ENCODE measurements around the gene SYT12. TPM values are rescaled to one million over a fixed set of nuclear protein-coding genes. Genes with fewer than 3 reads are reported as not detected.

Gene SYT12
- total RNA-seq, 2 experiments from 2014 or later: not detected

DNA sequence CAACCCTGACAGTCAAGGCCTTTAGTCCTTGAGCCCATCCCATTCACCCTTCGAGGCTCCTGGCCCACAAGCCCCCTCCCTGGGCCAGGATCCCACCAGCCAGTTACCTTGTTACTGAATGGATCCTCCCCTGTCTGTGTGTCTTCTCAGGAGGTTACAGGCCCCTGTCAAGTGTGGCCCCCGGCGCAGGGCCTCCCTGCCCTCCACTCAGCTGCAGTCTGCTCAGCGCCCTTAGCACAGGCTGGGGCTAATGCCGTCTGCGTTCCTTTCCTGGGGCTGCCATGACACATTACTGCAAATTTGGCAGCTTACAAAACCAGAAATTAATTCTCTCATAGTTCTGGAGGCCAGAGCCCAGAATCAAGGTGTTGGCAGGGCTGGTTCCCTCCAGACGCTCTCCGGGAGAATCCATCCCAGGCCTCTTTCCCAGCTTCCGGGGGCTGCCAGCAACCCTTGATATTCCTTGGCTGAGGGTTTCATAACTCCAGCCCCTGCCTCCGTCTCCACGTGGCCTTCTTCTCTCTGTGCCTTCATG, 9.4 kb upstream of the SYT12 start:
- Histone ChIP-seq H3K4me1 (ENCODE audit: insufficient read depth, low read length) (no peaks in the 10 kb centered on the region), H3K36me3 (ENCODE audit: insufficient read depth, low read length) (no peaks in the 10 kb centered on the region), H3K27me3 (ENCODE audit: control insufficient read depth in 1 of 2, insufficient read depth in 2 of 2, low read length in 2 of 2) (no peaks in the 10 kb centered on the region), H3K27ac (ENCODE audit: low read depth in 1 of 2, low read length in 2 of 2) (no peak overlapping the region), H3K4me3 (ENCODE audit: low read length) (no peak overlapping the region), H3K9me3 (ENCODE audit: control insufficient read depth in 1 of 2, insufficient read depth in 1 of 2, low read length in 2 of 2) (peaks cover 0 to 3% of the 10 kb centered on the region in 2 experiments)
- POLR2A ChIA-PET: no interaction called here
- DNase-seq (no peak), ATAC-seq (ENCODE audit: poor library complexity) (no peak)
- Mint-ChIP-seq H3K4me3 (no peak overlapping the region), H3K27ac (no peak overlapping the region), H3K36me3 (ENCODE audit: low read depth) (no peaks in the 10 kb centered on the region), H3K4me1 (ENCODE audit: low read depth) (no peaks in the 10 kb centered on the region), H3K27me3 (peaks cover 4% of the 10 kb centered on the region), H3K9me3 (no peaks in the 10 kb centered on the region)
- intact Hi-C loops (cut with DNase I, micrococcal nuclease): no loop called here
- CTCF ChIA-PET: no interaction called here
- no peak for TF ChIP-seq CTCF (IDR thresholded peaks at IDR 0.05)

DNA sequence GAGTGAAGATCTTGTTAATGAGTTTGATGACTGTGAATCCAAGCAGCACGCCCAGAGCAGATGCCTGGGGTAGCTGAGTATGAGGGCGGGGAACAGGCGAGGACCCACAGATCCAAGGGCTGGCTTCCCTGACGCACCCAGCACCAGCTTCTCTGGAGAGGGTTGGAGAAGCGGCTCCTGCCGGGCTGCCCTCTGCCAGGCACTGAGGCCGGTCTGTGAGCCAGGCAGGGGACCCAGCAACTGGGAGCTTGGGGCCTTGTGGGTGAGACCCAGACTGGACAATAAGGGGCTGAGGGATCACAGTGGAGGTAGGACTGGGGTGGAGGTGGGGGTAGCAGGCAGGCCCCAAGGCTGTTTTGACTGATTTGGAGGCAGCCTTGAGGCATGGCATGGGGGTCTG, 8.6 kb upstream of the SYT12 start:
- no peaks in the 10 kb centered on the region for H3K36me3 ChIP-seq (ENCODE audit: insufficient read depth, low read length)
- CTCF ChIA-PET: no interaction called here
- H3K9me3 Mint-ChIP-seq: no peaks in the 10 kb centered on the region
- H3K27me3 Mint-ChIP-seq: peaks cover 8% of the 10 kb centered on the region
- peaks cover 0 to 10% of the 10 kb centered on the region in 2 experiments for H3K9me3 ChIP-seq (ENCODE audit: control insufficient read depth in 1 of 2, insufficient read depth in 1 of 2, low read length in 2 of 2)
- no peak overlapping the region for H3K27ac ChIP-seq (ENCODE audit: low read depth in 1 of 2, low read length in 2 of 2)
- POLR2A ChIA-PET: no interaction called here
- DNase-seq: no peak
- no peak overlapping the region for H3K27ac Mint-ChIP-seq
- H3K4me1 ChIP-seq (ENCODE audit: insufficient read depth, low read length): no peaks in the 10 kb centered on the region
- intact Hi-C loops (cut with DNase I, micrococcal nuclease): no loop called here
- H3K4me1 Mint-ChIP-seq (ENCODE audit: low read depth): no peaks in the 10 kb centered on the region
- TF ChIP-seq CTCF (IDR thresholded peaks at IDR 0.05): no peak
- H3K36me3 Mint-ChIP-seq (ENCODE audit: low read depth): no peaks in the 10 kb centered on the region
- no peak overlapping the region for H3K4me3 Mint-ChIP-seq
- no peak for ATAC-seq (ENCODE audit: poor library complexity)
- no peaks in the 10 kb centered on the region for H3K27me3 ChIP-seq (ENCODE audit: control insufficient read depth in 1 of 2, insufficient read depth in 2 of 2, low read length in 2 of 2)
- H3K4me3 ChIP-seq (ENCODE audit: low read length): no peak overlapping the region

DNA sequence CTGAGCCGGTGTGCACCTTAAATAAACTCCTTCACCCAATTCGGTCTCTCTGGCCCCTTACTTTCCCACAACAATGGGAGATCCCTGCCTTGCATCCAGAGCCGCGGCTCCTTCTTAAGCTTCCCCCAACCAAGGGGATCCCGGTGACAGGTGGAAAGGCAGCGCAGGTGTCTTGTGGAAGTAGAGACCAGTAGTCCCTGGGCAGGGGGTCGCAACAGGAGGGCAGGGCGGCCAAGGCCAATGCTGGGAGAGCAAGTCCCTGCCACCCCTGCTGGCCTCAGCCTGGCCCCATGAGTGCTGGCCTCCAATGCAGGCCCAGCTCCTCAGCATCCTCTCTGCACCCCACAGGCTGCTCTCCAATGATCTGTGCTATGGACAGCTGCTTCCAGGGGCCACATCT, 7.9 kb upstream of the SYT12 start:
- H3K27me3 ChIP-seq (ENCODE audit: control insufficient read depth in 1 of 2, insufficient read depth in 2 of 2, low read length in 2 of 2): no peaks in the 10 kb centered on the region
- no peak overlapping the region for H3K4me3 Mint-ChIP-seq
- DNase-seq (no peak), ATAC-seq (ENCODE audit: poor library complexity) (no peak)
- CTCF ChIA-PET: no interaction called here
- no peaks in the 10 kb centered on the region for H3K4me1 ChIP-seq (ENCODE audit: insufficient read depth, low read length)
- H3K27ac Mint-ChIP-seq: no peak overlapping the region
- no peak overlapping the region for H3K27ac ChIP-seq (ENCODE audit: low read depth in 1 of 2, low read length in 2 of 2)
- no peaks in the 10 kb centered on the region for H3K4me1 Mint-ChIP-seq (ENCODE audit: low read depth)
- intact Hi-C loops (cut with DNase I, micrococcal nuclease): no loop called here
- no peaks in the 10 kb centered on the region for H3K36me3 ChIP-seq (ENCODE audit: insufficient read depth, low read length)
- peaks cover 8% of the 10 kb centered on the region for H3K27me3 Mint-ChIP-seq
- H3K36me3 Mint-ChIP-seq (ENCODE audit: low read depth): no peaks in the 10 kb centered on the region
- no peak for TF ChIP-seq CTCF (IDR thresholded peaks at IDR 0.05)
- POLR2A ChIA-PET: no interaction called here
- no peaks in the 10 kb centered on the region for H3K9me3 Mint-ChIP-seq
- no peak overlapping the region for H3K4me3 ChIP-seq (ENCODE audit: low read length)
- H3K9me3 ChIP-seq (ENCODE audit: control insufficient read depth in 1 of 2, insufficient read depth in 1 of 2, low read length in 2 of 2): peaks cover 0 to 11% of the 10 kb centered on the region in 2 experiments
